A549 (cell line): ENCODE results near the gene SPINK8.

Experiments used
- BHLHE40 ChIP-seq: IDR thresholded peaks from 2 replicates; pipeline ENCODE4 v1.6.1; 2012; ENCODE audit warnings: low read depth, low read length, inconsistent platforms
- CHD4 ChIP-seq: fragments of 200-600 bp; sonication (generic); IDR thresholded peaks from 2 replicates; pipeline ENCODE4 v1.6.1; 2016; ENCODE audit warnings: antibody characterized with exemption, mild to moderate bottlenecking, borderline replicate concordance
- POLR2A ChIP-seq: IDR thresholded peaks from 2 replicates; pipeline ENCODE4 v1.6.1; 2012; ENCODE audit warnings: mild to moderate bottlenecking, low read length
- TF ChIP-seq, protein P1 (sequence below): IDR thresholded peaks from 2 replicates; pipeline ENCODE4 v1.6.1; 2012; ENCODE audit warnings: low read depth, borderline replicate concordance
- TF ChIP-seq, protein P2 (sequence below): fragments of >200 bp; sonication (Bioruptor Twin); formaldehyde crosslinking; IDR thresholded peaks from 3 replicates; pipeline ENCODE4 v1.5.1; 2016

DNA sequence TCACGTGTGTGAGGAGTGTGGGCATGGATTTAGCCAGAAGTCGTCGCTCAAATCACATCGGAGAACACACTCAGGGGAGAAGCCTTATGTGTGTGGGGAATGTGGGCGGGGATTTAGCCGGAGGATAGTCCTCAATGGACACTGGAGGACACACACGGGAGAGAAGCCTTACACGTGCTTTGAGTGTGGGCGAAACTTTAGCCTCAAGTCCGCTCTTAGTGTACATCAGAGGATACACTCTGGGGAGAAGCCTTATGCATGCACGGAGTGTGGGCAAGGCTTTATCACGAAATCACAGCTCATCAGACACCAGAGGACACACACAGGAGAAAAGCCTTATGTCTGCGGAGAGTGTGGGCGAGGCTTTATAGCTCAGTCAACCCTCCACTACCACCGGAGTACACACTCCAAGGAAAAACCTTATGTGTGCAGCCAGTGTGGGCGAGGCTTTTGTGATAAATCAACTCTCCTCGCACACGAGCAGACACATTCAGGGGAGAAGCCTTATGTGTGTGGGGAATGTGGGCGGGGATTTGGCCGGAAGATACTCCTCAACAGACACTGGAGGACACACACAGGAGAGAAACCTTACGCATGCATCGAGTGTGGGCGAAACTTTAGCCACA, 64.4 kb downstream of the SPINK8 start:
- TF ChIP-seq, protein P1, sequence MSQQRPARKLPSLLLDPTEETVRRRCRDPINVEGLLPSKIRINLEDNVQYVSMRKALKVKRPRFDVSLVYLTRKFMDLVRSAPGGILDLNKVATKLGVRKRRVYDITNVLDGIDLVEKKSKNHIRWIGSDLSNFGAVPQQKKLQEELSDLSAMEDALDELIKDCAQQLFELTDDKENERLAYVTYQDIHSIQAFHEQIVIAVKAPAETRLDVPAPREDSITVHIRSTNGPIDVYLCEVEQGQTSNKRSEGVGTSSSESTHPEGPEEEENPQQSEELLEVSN: no peak
- TF ChIP-seq, protein P2, sequence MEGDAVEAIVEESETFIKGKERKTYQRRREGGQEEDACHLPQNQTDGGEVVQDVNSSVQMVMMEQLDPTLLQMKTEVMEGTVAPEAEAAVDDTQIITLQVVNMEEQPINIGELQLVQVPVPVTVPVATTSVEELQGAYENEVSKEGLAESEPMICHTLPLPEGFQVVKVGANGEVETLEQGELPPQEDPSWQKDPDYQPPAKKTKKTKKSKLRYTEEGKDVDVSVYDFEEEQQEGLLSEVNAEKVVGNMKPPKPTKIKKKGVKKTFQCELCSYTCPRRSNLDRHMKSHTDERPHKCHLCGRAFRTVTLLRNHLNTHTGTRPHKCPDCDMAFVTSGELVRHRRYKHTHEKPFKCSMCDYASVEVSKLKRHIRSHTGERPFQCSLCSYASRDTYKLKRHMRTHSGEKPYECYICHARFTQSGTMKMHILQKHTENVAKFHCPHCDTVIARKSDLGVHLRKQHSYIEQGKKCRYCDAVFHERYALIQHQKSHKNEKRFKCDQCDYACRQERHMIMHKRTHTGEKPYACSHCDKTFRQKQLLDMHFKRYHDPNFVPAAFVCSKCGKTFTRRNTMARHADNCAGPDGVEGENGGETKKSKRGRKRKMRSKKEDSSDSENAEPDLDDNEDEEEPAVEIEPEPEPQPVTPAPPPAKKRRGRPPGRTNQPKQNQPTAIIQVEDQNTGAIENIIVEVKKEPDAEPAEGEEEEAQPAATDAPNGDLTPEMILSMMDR: no peak
- TF ChIP-seq BHLHE40 (no peak), CHD4 (no peak), POLR2A (no peak)
